ENCODE measurements around the gene GRK6. TPM values are rescaled to one million over a fixed set of nuclear protein-coding genes. Genes with fewer than 3 reads are reported as not detected.
A peak's percentile ranks its signal among the peaks of the same experiment; 100 is the strongest.
"Not testable (repeated sequence)": the region's sequence is repeated elsewhere in the genome, so short reads cannot be mapped to it uniquely, and the experiment has no call there.

GRK6 gene
- total RNA-seq, 1 donor from 2014 or later = 17.6 TPM

DNA sequence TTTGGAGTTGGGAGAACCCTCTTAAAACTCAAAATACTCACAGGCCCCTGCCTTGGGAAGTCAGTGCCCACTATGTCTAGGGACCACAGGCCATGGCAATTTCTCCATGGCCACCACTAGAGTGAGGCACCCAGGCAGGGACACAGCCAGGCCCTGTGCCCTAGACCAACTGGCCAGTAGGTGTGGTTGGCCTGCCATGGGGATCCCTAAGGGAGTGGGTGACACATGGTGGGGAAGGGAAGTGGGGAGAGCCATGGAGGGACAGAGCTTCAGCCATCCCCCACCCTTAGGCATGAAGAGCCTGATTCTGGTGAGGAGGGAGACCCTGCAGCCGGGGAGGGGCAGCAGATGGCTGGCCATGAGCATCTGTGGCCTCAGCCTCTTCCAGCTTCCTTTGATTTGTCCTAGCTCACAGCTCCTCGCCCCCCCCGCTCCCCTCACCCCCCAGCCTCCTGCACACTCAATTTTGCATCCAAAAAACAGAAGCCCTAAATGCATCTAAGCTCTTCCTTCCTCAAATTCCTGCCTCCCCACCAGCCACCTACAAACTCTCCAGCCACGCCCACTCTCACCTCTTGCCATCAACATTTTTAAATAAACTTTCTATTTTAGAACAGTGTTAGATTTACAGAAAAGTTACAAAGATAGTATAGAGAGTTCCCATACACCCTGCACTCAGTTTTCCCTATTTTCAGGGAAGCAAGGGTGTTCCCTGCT is 48.5 kb downstream of the GRK6 start:
- intact Hi-C loops (cut with micrococcal nuclease) = no loop called here
- ATAC-seq (no peak), DNase-seq (no peak)

DNA sequence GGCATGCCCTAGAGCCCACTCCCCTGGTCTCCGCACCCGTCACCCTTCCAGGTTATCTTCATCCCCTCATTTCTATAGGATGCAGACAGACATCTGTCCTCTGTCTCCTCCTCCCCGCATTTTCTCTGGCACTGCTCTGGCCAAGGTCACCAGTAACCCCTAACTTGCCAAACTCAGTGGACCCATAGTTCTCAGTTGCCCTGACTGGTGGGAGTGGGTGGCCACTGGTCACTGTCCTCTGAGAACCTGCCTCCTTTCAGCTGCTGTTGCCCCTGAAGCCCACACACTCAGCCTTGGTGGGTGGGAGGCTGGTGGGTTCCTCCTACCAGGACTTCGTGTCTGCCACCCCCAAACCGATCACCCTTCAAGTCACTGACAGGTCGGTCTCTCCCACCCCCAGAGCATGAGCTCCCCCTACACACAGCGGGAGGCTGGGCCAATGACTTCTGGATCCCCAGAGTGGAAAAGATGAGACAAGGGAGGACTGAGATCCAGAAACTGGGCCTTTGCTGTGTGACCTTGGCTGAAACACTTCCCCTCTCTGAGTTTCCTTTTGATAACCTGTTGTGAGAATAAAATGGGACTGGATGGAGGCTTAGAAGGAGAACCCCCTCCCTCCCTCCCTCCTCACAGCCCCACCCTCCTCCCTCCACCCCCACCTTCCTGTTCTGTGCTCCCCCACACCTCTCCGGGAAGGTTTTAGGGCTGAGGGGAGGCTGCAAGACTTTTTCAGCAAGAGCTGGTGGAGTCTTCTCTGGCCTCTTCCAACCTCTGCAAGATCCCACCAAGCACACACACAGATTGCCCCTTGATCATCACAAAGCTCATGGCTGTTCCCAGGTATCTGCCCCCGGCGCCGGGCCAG is 49.3 kb downstream of the GRK6 start:
- no peak for DNase-seq
- intact Hi-C loops (cut with micrococcal nuclease) = no loop called here
- ATAC-seq = no peak

DNA sequence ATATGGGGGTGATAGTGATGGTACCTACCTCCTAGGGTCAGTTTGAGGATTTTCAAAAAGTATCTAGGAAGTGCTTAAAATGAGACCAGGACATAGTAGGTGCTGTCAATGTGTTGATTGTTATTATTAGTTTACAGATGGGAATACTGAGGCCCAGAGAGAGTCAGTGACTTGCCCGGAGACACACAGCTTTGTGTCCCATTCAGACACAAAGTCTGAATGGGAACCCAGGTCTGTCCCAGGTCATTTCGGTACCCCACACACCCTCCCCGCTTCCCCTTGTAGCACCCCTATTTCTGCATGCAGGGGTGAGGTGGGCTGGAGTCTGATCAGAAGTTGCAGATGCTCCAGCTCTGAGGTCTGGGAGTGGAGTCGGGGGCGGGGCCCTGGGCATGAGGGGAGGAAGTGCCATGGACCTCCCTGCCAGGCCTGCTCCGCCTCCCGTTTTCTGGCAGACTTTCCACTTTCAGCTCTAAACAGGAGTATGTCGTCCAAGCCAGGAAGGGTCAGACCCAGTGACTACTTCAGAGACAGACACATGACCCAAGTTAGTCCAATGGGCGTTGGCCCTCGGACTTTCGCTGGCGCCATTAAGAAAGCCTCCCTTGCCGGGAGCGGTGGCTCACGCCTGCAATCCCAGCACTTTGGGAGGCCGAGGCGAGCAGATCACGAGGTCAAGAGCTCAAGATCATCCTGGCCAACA is 50.2 kb downstream of the GRK6 start:
- no peak for DNase-seq
- no peak for ATAC-seq
- intact Hi-C loops (cut with micrococcal nuclease) = no loop called here

DNA sequence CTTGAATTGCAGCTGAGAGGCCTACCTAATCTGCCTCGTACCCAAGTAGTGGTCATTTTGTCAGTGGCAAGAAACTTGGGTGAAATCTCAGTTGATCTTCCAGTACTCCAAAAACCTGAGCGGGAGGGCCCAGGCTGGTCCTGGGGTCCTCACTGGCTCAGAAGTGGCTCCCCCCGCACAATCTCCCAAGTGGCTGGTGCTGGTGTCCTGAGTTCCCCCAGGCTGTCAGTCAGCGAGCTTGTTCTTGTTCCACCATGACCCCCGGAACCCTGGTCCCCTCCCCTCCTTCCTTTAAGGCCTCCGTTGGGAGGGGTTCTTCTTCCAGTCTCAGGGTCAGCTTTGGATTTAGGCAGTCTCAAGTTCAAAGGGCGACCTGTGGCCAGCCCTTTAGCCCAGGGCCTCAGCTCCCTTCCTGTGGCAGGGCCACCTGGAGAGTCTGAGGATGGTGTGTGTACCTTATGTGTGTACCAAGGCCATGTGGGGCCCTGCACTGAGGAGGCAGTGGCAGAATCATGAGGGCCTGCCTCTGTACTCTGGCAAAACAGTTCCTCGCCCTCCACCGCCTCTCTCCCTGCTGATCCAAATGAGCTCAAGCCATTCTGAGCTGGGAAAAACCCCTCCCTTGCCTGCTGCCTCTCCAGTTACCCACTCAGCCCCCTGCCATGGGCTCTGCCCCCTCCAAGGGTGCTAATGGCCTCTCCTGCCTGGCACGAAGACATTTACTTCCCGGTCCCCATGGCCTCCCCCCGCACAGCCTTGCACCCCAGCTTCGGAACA is 51.4 kb downstream of the GRK6 start:
- ATAC-seq (no peak), DNase-seq (peak; percentile 29)
- intact Hi-C loops (cut with micrococcal nuclease) = no loop called here

DNA sequence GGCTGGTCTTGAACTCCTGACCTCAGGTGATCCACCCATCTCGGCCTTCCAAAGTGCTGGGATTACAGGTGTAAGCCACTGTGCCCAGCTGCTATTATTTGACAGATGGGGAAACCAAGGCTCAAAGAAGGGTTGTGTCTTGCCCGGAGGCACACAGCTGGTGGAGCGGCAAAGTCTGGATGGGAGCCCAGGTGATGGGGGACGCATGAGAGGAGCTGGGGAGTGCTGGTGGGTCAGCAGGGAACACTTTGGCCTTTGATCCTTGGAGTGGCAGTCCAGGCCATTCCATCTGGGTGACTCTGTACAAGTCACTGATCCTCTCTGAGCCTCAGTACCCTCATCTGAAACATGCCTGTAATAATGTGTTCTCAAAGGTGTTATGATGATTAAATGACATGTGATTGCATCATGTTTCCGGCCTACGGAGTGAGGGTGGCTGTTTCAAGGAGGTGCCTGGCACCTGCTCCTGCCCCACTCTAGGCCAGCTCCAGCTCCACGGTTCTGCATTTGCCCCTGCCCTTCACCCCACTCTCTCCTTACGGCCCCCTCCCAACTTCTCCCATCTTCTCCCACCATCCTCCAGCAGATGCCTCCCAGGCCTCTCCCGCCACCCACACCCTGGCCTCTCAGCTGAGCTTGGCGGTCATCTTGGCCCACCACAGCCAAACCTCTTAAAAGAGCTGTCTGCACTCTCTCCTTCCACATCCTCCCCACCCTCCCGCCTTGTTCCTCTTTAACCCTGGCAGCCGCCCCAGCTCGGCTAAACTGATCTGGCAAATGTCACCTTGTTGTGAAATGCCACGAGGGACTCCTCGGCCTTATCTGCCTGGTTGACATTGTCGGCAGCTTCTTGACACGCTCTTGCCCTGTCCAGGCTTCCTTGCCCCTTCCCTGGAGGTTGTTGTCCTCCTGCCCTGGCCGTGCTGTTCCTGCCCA is 52.5 kb downstream of the GRK6 start:
- intact Hi-C loops (cut with micrococcal nuclease) = no loop called here
- ATAC-seq = peak; percentile 93
- peak; percentile 94 for DNase-seq

DNA sequence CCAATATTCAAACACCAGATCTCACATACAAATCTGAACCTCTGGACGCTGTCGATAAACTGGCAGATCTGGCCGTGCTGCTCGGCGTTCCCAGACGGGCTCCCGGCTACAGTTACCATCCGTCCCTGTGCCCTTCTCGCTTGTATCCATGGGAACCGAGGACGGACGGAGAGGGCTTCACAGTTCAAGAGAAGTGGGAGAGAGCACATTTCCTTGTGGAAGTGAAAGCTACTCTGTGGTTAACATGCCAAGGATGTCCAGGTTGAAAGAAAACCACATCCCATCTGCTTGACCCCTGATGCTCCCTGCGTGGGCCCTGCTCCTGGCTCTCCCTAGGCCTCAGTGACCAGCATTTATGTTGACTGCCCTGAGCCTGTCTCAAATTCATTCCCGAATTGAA is 53.3 kb downstream of the GRK6 start:
- ATAC-seq = peak; percentile 10

DNA sequence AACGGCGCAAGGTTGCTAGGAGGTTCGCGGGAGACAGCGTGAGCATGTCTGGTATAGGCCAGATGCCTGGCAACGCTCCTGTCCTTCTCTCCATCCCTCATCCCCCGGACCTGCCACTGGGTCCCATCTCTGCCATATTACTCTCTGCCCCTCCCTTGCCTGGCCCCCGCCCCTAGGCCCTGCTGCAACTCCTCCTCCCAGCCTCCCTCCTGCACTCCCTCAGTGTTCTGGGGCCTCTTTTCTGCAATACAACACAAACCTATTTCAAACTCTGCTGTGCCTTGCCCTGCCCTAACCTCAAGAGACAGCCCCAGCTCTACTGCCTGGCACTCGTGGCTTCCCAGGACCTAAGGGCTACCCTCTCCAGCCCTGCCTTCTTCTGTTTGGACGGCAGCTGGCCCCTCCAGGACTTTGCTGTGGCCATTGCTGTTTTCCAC is 55.9 kb downstream of the GRK6 start:
- intact Hi-C loops (cut with micrococcal nuclease) = no loop called here
- ATAC-seq (no peak), DNase-seq (peak; percentile 29)

More for the DNA sequence above, 53.3 kb downstream of the GRK6 start:
- intact Hi-C loops (cut with micrococcal nuclease) = no loop called here
- DNase-seq = no peak

DNA sequence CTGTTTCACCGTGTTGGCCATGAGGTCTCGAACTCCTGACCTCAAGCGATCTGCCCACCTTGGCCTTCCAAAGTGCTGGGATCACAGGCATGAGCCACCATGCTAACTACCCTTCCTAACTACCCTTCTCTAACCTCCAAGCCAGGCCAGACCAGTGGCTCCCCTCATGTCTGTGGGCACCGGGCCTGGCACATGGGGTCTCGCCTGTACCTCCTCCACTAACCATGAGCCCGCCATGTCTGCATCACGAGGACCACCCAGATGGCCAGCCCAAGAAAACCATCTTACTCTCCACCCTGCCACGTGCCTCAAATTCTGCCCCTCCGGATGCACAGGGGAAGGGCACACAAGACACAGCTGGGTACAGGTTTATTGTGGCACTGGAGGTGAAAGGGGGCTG is 56.6 kb downstream of the GRK6 start:
- intact Hi-C loops (cut with micrococcal nuclease) = no loop called here
- DNase-seq (no peak), ATAC-seq (no peak)

DNA sequence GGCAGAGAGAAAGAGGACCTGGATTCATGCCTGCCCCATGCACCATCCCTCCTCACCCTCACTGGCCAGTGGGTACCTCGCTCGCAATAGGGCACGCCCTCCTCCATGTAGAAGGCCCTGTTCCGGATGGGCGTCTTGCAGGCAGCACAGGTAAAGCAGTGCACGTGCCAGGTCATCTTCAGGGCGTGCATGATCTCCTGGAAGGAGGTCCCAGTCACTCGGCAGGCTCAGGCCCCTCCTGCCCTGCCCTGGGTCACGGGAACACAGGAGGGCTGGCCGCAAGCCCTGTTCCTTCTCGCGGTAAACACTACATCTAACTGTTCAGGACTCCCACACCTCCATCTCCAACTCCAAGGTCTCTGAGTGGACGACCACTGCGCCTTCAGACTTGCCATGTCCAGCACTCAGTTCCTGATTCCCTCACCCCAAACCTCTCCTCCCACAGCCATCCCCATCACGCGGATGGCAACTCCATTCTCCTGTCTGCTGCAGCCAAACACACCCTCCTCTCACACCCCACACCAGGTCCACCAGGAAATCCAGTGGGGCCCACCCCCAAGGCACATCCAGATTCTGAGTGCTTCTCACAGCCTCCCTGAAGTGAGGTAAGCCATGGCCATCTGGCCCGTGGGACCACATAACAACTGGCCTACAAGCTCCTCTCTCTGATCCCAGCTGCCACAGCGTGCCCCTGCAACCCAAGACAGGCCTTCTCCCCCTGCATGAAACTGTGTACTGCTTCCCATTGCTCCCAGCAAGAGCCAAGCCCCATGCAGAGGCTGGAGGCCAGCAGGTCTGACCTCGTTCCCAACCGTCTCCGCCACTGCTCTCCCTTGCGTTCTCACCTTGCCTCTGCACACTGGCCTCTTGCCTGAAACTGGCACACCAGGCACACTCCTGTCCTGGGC is 57.8 kb downstream of the GRK6 start:
- no peak for DNase-seq
- intact Hi-C loops (cut with micrococcal nuclease) = no loop called here
- no peak for ATAC-seq

DNA sequence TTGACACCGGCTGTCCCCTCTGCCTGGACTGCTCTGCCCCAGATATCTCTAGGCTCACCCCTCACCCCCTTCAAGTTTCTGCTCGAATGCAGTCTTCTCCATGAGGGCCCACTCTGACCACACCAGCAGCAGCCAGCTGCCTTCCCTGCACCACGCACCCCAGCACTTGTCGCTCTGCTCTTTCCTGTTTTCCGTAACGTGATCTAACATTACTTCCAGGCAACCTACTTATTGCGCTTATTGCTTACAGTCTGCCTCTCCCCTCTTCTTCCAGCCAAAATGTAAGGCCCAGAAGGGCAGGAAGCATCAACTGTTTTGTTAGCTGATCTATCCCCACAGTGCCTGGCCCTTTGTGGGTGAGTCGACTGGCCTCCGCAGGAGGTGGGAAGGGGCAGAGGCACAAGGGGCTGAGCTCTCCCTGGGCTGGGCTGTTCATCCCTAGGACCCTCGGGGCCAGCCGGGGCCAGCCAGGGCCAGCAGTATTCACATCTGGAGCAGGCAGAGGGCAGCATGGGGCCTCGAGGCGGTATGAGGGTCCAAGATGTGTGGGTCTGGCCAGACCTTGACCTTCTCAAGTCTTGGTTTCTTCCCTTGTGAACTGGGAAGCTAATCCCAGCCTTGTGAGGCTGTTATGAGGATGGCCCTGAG is 58.5 kb downstream of the GRK6 start:
- intact Hi-C loops (cut with micrococcal nuclease) = no loop called here
- DNase-seq (peak; percentile 26), ATAC-seq (no peak)

DNA sequence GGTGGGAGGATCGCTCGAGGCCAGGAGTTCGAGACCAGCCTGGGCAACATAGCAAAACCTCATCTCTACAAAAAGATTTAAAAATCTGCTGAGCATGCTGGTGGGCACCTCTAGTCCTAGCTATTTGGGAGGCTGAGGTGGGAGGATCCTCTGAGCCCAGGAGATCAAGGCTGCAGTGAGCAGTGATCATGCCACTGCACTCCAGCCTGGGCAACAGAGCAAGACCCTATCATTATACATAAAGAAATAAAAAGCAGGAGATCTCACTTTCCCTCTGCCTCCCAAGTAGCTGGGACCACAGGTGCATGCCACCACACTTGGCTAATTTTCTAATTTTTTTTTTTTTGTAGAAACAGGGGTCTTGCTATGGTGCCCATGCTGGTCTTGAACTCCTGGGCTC is 59.3 kb downstream of the GRK6 start:
- ATAC-seq; intact Hi-C loops (cut with micrococcal nuclease); DNase-seq: not testable (repeated sequence)

DNA sequence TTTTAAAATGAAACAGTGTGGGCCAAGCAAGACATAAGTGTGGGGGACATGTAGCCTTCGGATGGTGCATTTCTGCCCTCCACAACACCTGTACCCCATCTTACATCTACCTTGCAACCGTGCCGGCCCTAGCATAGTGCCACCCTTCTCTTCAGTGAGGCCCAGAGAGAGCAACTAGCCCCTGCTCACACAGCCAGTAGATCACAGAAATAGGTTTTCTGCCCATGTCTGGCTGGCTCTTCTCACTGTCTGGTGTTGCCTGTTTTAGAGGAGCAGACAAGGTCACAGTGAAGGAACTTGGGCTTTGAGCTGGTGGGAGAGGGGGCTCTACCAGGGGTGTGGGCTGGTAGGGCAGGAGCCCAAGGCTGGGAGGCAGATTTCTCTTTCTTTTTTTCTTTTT is 59.8 kb downstream of the GRK6 start:
- ATAC-seq = no peak

DNA sequence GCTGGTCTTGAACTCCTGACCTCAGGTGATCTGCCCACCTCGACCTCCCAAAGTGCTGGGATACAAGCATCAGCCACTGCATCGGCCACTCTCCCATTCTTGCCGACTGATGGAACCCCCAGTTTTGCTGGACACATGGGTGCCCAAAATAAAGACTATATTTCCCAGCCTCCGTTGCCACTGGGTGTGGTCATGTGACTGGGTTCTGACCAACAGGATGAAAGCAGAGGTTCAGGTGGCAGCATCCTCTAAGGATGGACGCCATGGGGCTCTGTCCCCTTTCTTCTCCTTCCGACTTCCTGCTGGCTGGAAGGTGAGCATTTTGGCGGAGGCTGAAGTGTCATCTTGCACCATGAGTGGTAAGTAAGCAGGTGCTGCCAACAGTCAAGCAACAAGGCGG is 60.7 kb downstream of the GRK6 start:
- intact Hi-C loops (cut with micrococcal nuclease) = no loop called here
- DNase-seq = no peak
- no peak for ATAC-seq

More for the DNA sequence above, 59.8 kb downstream of the GRK6 start:
- DNase-seq = no peak
- intact Hi-C loops (cut with micrococcal nuclease) = no loop called here

DNA sequence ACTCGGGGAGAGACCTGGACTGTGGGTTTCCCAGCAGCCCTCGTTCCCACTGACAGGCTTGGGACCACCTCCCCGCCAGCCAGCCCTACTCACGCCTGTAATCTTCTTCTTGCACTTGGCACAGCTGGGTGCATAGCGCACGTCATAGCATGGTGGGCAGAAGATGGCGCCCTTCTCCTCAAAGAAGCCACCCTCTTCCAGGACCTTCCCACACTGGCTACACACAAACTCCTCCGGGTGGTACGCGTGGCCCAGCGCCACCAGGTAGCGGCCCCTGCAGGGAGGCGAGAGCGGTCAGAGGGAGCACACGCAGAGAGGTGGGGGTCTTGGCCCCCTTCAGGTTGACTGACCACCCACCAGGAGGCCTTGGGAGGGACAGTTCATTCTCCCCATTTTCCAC is 61.5 kb downstream of the GRK6 start:
- no peak for ATAC-seq

DNA sequence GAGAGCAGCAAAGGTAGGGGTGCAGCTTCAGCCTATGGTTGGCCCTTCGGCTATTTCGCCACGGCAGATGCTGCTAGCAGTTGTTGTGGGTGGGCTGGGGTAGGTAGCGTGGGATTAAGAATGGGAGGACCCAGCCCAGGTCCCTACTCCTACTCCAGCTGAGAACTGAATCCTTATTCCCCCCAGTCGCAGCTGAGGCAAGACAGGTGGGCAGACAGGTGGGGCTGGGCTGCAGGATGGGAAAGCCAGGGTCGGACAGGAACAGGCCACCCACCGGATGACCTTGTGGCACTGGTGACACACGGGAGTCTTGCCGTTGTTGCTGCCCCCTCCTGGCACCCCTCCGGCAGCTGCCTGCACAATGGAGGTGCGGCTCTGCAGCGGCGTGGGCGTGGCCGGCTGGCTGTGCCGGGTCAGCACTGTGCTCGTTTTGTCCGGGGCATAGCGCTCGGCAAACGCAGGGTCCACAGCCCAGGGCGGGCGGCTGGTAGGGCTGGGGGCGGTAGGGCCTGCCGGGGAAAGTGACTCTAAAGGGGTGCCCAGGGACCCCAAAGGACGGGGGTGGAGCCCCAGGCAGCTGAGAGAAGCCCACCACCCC is 62.7 kb downstream of the GRK6 start:
- ATAC-seq (no peak), DNase-seq (no peak)
- intact Hi-C loops (cut with micrococcal nuclease) = no loop called here

More for the DNA sequence above, 61.5 kb downstream of the GRK6 start:
- intact Hi-C loops (cut with micrococcal nuclease) = no loop called here
- DNase-seq = no peak

DNA sequence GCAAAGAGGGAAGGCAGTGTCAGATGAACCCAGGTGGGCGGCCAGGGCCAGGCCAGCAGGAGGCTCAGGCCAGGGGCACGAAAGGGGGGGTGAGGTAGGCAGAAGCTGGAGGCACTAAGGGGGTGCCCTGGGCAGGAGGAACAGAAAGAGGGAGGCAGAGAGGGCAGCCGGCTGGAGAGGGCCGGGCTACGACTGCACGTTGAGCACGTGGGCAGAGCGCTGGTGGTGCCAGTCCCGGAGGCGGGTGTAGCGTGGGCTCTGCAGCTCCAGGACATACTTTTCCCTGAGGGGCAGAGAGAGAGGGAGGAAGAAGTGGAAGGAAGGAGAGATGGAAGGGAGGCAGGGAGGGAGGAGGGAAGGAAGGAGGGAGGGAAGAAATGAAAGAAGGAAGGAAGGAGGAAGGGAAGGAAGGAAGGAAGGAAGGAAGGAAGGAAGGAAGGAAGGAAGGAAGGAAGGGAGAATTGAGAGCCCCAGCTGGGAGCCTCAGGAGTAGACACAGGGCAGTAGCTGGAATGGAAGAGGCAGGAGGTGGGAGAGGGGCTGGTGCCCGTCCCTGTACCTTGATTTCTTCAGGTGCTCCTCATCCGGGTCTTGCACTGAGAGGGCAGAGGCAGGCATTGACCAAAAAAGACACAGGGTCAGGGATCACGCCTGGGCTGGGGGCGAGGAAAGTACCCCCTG is 64.0 kb downstream of the GRK6 start:
- intact Hi-C loops (cut with micrococcal nuclease) = no loop called here
- DNase-seq (no peak), ATAC-seq (no peak)

Data from left ventricle myocardium superior (tissue), 1 donor.